Astrocyte of the spinal cord (primary cell): ENCODE data around the gene GRIP2.

Experiments
- DNase-seq: peaks from one replicate; pipeline ENCODE4 v3.0.0; 2011; ENCODE audit warnings: low read depth, low spot score
- H3K4me3 ChIP-seq: 2 replicates; pipeline ENCODE4 v1.5.1; 2011; ENCODE audit warnings: low read depth, mild to moderate bottlenecking, low read length, moderate library complexity
- in situ Hi-C: cut with HindIII; loops from 2 replicates; pipeline ENCODE4 v1.10.0; 2017; ENCODE audit warnings: low sequenced_read_pairs
- TF ChIP-seq, protein P1 (sequence below): IDR thresholded peaks from 2 replicates; pipeline ENCODE4 v1.5.1; 2012; ENCODE audit warnings: low read depth, mild to moderate bottlenecking, low read length, inconsistent platforms

The GRIP2 gene

DNA sequence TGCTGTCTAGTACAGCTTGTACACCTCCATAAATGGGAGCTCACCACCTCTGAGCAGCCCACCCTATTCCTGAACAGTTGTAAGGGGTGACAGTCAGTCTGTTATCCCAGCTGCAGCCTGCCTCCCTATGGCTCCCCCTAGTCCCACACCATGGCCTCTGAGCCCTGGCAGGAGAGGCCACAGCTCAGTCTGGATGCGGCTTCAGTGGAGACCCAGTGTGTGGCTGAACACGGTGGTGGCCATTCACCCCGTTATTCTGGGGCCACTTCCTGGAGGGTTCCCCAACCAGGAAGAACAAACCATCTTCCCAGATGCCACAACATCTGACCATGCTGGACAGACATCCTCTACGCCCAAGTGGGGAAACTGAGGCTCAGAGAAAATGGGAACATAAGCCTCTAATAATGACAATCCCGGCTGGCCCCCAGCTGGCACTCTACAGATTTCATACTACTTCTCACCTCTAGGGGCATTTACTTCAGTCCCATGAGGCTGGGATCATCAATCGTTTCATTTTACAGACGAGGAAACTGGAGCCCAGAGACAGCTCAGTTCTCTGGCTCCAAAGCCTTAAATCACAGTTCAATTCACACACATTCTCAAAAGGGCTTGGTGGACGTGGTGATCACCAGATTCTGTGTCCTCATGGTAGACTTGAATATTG lies 9.2 kb upstream of the GRIP2 start:
- no peak for DNase-seq
- no peak overlapping the region for H3K4me3 ChIP-seq
- in situ Hi-C loops = no loop called here
- TF ChIP-seq, protein P1, sequence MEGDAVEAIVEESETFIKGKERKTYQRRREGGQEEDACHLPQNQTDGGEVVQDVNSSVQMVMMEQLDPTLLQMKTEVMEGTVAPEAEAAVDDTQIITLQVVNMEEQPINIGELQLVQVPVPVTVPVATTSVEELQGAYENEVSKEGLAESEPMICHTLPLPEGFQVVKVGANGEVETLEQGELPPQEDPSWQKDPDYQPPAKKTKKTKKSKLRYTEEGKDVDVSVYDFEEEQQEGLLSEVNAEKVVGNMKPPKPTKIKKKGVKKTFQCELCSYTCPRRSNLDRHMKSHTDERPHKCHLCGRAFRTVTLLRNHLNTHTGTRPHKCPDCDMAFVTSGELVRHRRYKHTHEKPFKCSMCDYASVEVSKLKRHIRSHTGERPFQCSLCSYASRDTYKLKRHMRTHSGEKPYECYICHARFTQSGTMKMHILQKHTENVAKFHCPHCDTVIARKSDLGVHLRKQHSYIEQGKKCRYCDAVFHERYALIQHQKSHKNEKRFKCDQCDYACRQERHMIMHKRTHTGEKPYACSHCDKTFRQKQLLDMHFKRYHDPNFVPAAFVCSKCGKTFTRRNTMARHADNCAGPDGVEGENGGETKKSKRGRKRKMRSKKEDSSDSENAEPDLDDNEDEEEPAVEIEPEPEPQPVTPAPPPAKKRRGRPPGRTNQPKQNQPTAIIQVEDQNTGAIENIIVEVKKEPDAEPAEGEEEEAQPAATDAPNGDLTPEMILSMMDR = peak; percentile 31

DNA sequence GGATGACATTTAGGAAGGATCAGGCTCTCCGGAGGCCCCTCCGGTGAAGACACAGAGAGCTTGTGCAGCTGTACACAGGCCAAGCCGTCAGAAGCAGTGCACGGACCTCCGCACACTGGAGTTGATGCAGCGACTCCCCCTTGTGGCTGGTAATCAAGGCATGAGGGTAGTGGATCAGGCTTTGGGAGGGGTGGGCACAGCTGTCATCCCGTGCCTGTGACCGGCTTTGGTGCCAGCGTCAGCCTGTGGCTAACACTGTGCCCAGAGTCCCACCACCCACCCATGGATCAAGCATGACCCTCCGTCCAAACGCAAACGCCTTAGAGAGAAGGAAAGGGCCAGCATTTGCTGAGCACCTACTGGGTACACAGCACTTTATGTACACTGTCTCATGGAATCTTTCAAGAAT lies 8.2 kb upstream of the GRIP2 start:
- no peak overlapping the region for H3K4me3 ChIP-seq
- peak; percentile 37 for DNase-seq
- in situ Hi-C loops = no loop called here
- TF ChIP-seq, protein P1 = peak; percentile 83

DNA sequence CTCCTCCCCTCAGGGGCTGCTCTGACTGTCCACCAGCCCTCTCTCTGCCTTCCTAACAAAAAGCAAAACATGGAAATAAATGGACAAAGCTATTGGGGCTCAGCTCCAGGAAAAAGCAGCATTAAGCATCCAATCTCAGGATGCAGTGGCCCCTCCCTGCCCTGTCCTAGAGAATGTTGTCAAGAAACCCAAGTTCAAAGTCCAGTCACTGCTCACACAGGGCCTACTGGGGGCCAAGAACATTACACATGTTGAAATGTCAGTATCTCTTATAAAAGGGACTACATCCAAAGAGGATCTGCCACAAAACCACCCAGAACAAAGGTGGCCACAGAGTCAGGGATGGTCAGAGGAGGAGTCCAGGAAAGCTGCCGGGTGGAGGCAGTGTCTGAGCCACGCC lies 7.6 kb upstream of the GRIP2 start:
- H3K4me3 ChIP-seq = no peak overlapping the region
- no peak for DNase-seq
- TF ChIP-seq, protein P1 = no peak
- in situ Hi-C loops = no loop called here

DNA sequence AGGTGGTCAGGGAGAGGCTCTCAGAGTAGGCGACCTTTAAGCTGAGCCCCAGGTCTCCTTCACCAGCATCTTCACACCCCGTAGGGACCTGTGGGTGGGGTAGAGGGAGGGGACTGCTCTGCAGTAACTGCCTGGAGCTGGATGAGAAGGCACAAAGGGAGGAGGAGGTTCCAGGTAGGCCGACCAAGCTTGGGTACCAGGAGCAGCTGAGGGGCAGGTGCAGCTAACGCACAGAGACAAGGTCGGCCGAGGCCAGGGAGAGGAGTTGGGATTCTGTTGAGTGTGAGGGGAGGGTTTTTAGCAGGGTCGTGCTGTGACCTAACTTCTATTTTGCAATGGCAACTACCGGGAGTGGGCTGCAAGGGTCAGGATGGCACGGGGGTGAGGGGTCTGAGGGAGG lies 5.9 kb upstream of the GRIP2 start:
- DNase-seq = no peak
- in situ Hi-C loops = no loop called here
- TF ChIP-seq, protein P1 = no peak
- H3K4me3 ChIP-seq = no peak overlapping the region

DNA sequence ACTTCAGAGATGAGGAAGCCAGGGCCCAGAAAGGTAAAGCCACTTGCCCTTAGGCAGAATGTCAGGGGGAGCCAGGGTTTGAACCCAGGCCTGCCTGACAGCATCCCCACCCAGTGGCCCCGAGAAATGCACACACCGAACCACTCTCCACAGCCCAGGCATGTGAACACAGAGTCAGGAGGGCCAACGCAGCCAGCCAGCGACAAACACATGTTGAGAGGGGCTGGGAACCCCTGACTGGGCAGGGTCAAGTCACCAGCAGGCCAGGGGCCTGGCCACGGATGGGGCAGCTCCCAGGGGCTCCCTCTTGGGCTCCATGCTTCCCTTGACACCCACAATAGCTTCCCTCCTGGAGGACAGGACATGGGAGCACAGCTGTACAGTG lies 5.1 kb upstream of the GRIP2 start:
- no peak overlapping the region for H3K4me3 ChIP-seq
- in situ Hi-C loops = no loop called here
- DNase-seq = no peak
- TF ChIP-seq, protein P1 = no peak

DNA sequence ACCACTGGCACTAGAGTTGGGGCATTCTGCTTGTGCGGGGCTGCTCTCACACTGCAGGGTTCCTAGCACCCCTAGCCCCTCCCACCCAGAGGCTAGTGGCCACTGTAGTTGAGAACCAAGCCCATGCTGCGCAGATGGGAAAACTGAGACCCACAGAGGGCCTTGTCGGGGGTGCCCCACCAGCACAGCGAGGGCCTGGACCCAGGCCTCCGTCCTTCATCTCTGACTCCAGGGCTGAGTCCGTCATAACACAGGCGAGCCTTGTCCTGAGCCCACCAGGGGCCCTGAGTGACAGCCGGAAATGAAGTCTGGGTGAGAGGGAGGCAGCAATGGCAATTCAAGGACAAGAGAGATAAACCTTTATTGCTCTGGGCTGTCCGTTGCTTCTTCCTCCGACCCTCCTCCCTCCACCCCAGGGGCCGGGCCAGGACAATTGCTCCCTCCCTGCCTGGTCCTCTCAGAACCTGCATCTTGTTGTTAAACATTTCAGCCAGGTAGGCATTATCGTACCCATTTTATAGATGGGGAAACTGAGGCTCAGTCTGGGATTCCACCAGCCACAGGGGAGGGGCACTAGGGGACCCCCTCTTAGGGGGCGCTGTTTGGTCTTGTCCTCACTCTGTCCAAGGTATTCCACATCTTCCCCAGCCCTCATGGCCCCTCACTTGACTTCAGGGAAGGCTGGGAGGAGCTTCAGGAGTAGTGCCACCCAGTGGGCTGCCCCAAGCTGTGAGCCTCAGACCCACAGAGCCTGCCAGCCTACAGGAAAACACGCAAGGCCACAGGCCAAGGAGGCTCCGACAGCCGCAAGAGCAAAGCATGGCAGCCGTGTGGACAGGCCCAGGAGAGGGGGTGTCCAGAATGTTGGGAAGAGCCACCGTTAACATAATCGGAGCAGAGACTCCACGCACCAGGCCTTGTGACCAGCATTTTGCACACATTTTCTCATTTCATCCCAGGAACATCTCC lies 4.4 kb upstream of the GRIP2 start:
- no peak overlapping the region for H3K4me3 ChIP-seq
- TF ChIP-seq, protein P1 = no peak
- in situ Hi-C loops = no loop called here
- DNase-seq = no peak
